Measurements from ENCODE around the gene FGFBP3. TPM values are rescaled to one million over a fixed set of nuclear protein-coding genes. Genes with fewer than 3 reads are reported as not detected.

FGFBP3 gene
- total RNA-seq, 1 experiment from 2014 or later = 1.2 TPM

DNA sequence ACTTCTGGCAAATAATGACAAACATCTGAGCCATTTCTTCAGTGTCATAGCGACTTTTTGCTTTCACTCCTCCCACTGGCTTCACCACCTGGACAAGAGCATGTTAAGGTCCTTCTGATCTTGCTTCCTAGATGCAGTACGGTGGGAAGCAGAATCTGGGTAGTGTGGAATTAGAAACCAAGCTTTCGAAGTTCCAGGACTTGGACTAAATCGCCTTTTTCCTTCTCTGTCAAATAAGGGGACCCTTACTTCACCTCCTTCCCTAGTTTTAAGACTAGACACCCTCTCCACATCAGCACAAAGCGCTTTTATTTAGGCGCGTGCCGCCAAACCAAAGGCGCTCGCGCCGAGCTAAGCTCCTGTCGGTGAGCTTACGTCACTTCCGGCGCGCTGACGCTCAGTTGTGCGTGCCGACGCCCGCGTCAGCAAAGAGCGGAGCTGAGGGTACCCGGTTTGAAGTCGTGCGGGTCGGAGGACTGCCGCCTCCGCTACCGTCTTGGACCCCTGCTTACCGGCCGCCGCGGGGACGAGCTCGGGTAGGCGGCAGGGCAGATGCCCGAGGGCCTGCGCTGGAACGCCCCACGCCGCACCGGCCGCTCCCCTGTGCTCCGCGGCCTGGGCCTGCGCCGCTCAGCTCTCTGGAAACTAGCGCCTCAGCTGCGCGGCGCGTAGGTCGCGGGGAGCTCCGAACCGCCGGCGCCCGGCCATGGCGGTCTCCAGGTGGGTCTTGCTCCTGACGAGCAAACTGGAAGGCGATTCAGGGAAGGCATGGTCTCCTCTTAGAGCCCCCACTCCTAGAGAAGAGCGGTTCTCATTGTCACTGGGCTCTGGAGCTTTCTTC, 14.3 kb upstream of the FGFBP3 start, which contains the start of gene BTAF1:
TSS of gene BTAF1 (plus strand) at position 400 of the 841 bp plus-strand sequence. CDS start at position 707, 307 bp downstream.
- Histone ChIP-seq H3K4me3 (replicated peaks in 1 of 2; ENCODE audit: low read depth in 1 of 2, low read length in 2 of 2) (peak within 1 kb of the TSS; percentile 72 to 74), H3K4me1 (ENCODE audit: control insufficient read depth in 1 of 2, insufficient read depth in 2 of 2, low read length in 2 of 2) (peaks cover 7 to 19% of the 10 kb centered on the region in 2 experiments; a peak in 3 of 4 replicates), H3K9ac (ENCODE audit: low read length) (peak within 1 kb of the TSS; percentile 89), H3K27ac (ENCODE audit: low read depth, low read length) (peak within 1 kb of the TSS; percentile 68), H2AFZ (ENCODE audit: low read depth, low read length, poor library complexity, severe bottlenecking) (peak within 1 kb of the TSS; percentile 29), H4K20me1 (ENCODE audit: insufficient read depth) (peaks cover 21% of the 10 kb centered on the region; the same call in 1 of the 2 replicates), H3K36me3 (ENCODE audit: control insufficient read depth in 1 of 2, insufficient read depth in 2 of 2, low read length in 2 of 2) (peaks cover 2 to 5% of the 10 kb centered on the region in 2 experiments; a peak in 2 of 4 replicates), H3K79me2 (ENCODE audit: insufficient read depth, low read length) (peaks cover 50% of the 10 kb centered on the region), H3K9me2 (ENCODE audit: insufficient read depth) (no peaks in the 10 kb centered on the region), H3K27me3 (ENCODE audit: insufficient read depth, low read length) (no peaks in the 10 kb centered on the region), H3K9me3 (ENCODE audit: control insufficient read depth in 1 of 2, insufficient read depth in 1 of 2, low read depth in 1 of 2, low read length in 2 of 2) (no peaks in the 10 kb centered on the region), H3K4me2 (ENCODE audit: low read length) (peak within 1 kb of the TSS; percentile 87)
- BruUV-seq (replicated peaks) = no TSS peak
- POLR2A ChIA-PET = interaction anchor here (0.7 to 1.3 kb wide), 5 partner anchors 9 to 625 kb away, joined by 3 to 6 read pairs (median 4); partner anchors contain the start of gene FGFBP3
- intact Hi-C loops (cut with micrococcal nuclease) = no loop called here
- peak; percentile 93 for DNase-seq (ENCODE audit: low read depth, low spot score)
- ATAC-seq = peak; percentile 97
- TF ChIP-seq EGR1 (IDR thresholded peaks at IDR 0.05; ENCODE audit: low read depth) (peak; percentile 48; the same call in 1 of the 2 replicates), RAD21 (IDR thresholded peaks at IDR 0.05; ENCODE audit: low read depth) (no peak), JUND (IDR thresholded peaks at IDR 0.05) (peak; percentile 39), TCF7L2 (IDR thresholded peaks at IDR 0.05; ENCODE audit: borderline replicate concordance, extremely low read depth, insufficient read depth, insufficient read length) (peak; percentile 81), POLR2A (IDR thresholded peaks at IDR 0.05; ENCODE audit: borderline replicate concordance, extremely low read depth, insufficient read depth, insufficient read length) (peak; percentile 98), SRF (IDR thresholded peaks at IDR 0.05; ENCODE audit: low read depth) (peak; percentile 84), ELF1 (IDR thresholded peaks at IDR 0.05; ENCODE audit: borderline replicate concordance, low read depth) (peak; percentile 12; the same call in 1 of the 2 replicates), MAX (IDR thresholded peaks at IDR 0.05) (peak; percentile 93), ZFX (IDR thresholded peaks at IDR 0.05) (peak; percentile 96), SIN3A (IDR thresholded peaks at IDR 0.05; ENCODE audit: low read depth) (peak; percentile 89; the same call in 1 of the 2 replicates), POLR2AphosphoS5 (IDR thresholded peaks at IDR 0.05; ENCODE audit: low read depth, low read length) (peak; percentile 94), FOSL1 (IDR thresholded peaks at IDR 0.05; ENCODE audit: low read depth) (no peak), YY1 (IDR thresholded peaks at IDR 0.05; ENCODE audit: extremely low read depth, insufficient replicate concordance, low read depth, low read length) (peak; percentile 55), SP1 (IDR thresholded peaks at IDR 0.05; ENCODE audit: low read depth) (peak; percentile 59), CEBPB (IDR thresholded peaks at IDR 0.05; ENCODE audit: low read depth) (no peak), CBX3 (IDR thresholded peaks at IDR 0.05; ENCODE audit: low read depth) (peak; percentile 82)
- TF ChIP-seq, protein P1, sequence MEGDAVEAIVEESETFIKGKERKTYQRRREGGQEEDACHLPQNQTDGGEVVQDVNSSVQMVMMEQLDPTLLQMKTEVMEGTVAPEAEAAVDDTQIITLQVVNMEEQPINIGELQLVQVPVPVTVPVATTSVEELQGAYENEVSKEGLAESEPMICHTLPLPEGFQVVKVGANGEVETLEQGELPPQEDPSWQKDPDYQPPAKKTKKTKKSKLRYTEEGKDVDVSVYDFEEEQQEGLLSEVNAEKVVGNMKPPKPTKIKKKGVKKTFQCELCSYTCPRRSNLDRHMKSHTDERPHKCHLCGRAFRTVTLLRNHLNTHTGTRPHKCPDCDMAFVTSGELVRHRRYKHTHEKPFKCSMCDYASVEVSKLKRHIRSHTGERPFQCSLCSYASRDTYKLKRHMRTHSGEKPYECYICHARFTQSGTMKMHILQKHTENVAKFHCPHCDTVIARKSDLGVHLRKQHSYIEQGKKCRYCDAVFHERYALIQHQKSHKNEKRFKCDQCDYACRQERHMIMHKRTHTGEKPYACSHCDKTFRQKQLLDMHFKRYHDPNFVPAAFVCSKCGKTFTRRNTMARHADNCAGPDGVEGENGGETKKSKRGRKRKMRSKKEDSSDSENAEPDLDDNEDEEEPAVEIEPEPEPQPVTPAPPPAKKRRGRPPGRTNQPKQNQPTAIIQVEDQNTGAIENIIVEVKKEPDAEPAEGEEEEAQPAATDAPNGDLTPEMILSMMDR (IDR thresholded peaks at IDR 0.05 in 2 of 3, conservative IDR thresholded peaks at IDR 0.05 in 1 of 3; ENCODE audit: borderline replicate concordance in 1 of 3, insufficient read depth in 1 of 3, low read depth in 2 of 3, low read length in 2 of 3) = no peak
- RAD21 ChIA-PET (ENCODE audit: low non-redundant PET in 1 of 2, low total read pairs in 2 of 2, uncharacterized antibody in 2 of 2, unreplicated experiment in 2 of 2) = interaction anchor here in 1 of 2 experiments (0.5 to 0.8 kb wide), 3 partner anchors 11 to 1559 kb away, joined by 3 to 4 read pairs (median 3); no protein-coding TSS in a partner anchor
- CTCF ChIA-PET = interaction anchor here (1.0 to 1.3 kb wide), 3 partner anchors 9 to 165 kb away, joined by 3 to 12 read pairs (median 4); no protein-coding TSS in a partner anchor

All from HCT116 (cell line).